Bronchial epithelial cell (primary cell): ENCODE measurements around the gene REST. TPM values are rescaled to one million over a fixed set of nuclear protein-coding genes. Genes with fewer than 3 reads are reported as not detected.

ENCODE experiments used
- DNase-seq: peaks from one replicate; pipeline ENCODE4 v3.0.0-alpha.2; 2010; ENCODE audit warnings: low read depth
- FAIRE-seq: peaks from 2 replicates; lab custom pipeline; 2011; peaks lifted over from hg19 to GRCh38; lab: Jason Lieb, UNC
- H3K27me3 ChIP-seq: 2 replicates; pipeline ENCODE4 v1.5.1; 2011; ENCODE audit warnings: low read length; ENCODE audit not compliant: control insufficient read depth, insufficient read depth
- H3K36me3 ChIP-seq: 2 replicates; pipeline ENCODE4 v1.5.1; 2011; ENCODE audit warnings: low read length; ENCODE audit not compliant: control insufficient read depth, insufficient read depth
- H3K4me3 ChIP-seq: 2 replicates; pipeline ENCODE4 v1.5.1; 2011; ENCODE audit warnings: mild to moderate bottlenecking, low read depth, low read length, control low read depth
- total RNA-seq: library from RNA; depleted of rRNA; stranded (reverse); fragments of >200 nt; gene quantifications from 2 replicates; pipeline ENCODE4 v1.2.1, GENCODE V29; 2014
- TF ChIP-seq, protein P1 (sequence below): IDR thresholded peaks from 2 replicates; pipeline ENCODE4 v1.5.1; 2011; ENCODE audit warnings: mild to moderate bottlenecking, moderate library complexity, low read length, control low read depth, inconsistent platforms; ENCODE audit not compliant: insufficient read depth, severe bottlenecking

Gene REST
- total RNA-seq, 1 donor from 2014 or later = 17.6 TPM

GRCh38 chr4:56940403-56940802 is 32.7 kb downstream of the REST start:
- DNase-seq (no peak), FAIRE-seq (no peak)
- H3K27me3 ChIP-seq = no peaks in the 10 kb centered on the region
- TF ChIP-seq, protein P1, sequence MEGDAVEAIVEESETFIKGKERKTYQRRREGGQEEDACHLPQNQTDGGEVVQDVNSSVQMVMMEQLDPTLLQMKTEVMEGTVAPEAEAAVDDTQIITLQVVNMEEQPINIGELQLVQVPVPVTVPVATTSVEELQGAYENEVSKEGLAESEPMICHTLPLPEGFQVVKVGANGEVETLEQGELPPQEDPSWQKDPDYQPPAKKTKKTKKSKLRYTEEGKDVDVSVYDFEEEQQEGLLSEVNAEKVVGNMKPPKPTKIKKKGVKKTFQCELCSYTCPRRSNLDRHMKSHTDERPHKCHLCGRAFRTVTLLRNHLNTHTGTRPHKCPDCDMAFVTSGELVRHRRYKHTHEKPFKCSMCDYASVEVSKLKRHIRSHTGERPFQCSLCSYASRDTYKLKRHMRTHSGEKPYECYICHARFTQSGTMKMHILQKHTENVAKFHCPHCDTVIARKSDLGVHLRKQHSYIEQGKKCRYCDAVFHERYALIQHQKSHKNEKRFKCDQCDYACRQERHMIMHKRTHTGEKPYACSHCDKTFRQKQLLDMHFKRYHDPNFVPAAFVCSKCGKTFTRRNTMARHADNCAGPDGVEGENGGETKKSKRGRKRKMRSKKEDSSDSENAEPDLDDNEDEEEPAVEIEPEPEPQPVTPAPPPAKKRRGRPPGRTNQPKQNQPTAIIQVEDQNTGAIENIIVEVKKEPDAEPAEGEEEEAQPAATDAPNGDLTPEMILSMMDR = no peak
- no peak overlapping the region for H3K4me3 ChIP-seq
- no peaks in the 10 kb centered on the region for H3K36me3 ChIP-seq

- DNase-seq = no peak
- FAIRE-seq = no peak
Observed at GRCh38 chr4:56940971-56941370, 33.3 kb downstream of the REST start.

GRCh38 chr4:56941403-56941802 is 33.7 kb downstream of the REST start:
- DNase-seq (no peak), FAIRE-seq (no peak)
- Histone ChIP-seq H3K4me3 (no peak overlapping the region), H3K27me3 (no peaks in the 10 kb centered on the region), H3K36me3 (no peaks in the 10 kb centered on the region)
- TF ChIP-seq, protein P1 = no peak

More at GRCh38 chr4:56940971-56941370, 33.3 kb downstream of the REST start:
- Histone ChIP-seq H3K4me3 (no peak overlapping the region), H3K27me3 (no peaks in the 10 kb centered on the region), H3K36me3 (no peaks in the 10 kb centered on the region)
- TF ChIP-seq, protein P1 = no peak

DNA sequence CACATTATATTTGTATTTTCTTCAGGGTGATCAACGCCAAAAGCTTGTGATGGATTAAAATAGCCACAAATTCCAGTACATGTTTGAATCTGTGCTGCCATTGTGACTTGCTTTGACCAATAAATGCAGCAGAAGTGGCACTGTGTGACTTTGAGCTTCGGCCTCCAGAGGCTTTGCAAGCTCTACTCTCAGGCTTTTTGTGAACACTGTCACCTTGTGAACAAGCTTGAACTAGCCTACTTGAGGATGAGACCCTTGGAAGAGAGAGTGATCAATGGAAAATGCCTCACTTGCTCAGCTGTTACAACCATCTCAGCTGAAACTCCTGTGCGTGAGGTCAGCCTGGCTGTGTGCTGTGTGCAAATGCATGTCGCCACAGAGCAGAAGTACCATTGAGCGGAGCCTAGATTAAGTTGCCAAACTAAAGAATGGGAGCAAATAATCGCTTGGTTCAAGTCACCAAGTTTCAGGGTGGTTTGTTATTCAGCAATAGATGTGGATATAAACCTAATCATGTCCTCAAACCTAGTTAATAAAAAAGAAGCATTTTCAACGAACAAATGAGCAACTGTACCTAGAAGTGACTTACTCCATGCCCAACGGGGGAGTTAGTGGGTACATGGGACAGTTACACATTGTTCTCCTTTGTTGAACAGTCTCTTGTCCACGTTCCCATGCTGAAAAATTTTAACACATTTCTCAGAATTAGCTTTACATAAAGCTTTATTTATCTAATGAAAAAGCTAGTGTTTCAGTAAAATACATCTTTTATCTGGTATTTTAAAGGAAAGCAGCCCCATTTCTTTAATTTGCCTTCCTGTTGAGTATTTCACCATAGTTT is 46.2 kb downstream of the REST start:
- FAIRE-seq = no peak

DNA sequence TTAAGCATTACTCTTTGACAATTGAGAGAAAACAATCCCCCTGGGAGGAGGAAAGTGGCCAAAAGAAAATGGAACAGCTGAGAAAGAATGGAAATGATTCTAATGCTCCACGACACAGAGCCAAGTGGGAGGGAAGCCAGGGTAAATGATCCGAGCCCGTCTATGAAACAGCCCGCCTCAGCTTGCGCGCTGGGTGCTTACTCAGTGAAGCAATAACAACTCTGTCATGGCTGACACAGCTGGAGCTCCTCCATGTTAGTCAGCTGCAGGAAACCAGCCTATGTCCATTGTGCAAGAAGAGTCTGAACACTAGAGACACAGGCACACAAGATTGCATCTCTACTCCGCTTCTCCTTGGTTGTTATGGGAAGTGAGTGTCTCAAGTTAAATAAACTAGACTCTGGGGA is 50.4 kb downstream of the REST start:
- no peak overlapping the region for H3K4me3 ChIP-seq
- TF ChIP-seq, protein P1 = no peak

More for the DNA sequence above, 46.2 kb downstream of the REST start:
- no peaks in the 10 kb centered on the region for H3K27me3 ChIP-seq
- H3K4me3 ChIP-seq = no peak overlapping the region
- no peak for DNase-seq
- H3K36me3 ChIP-seq = no peaks in the 10 kb centered on the region
- TF ChIP-seq, protein P1 = no peak

More for the DNA sequence above, 50.4 kb downstream of the REST start:
- FAIRE-seq (peak; percentile 28), DNase-seq (peak; percentile 96)
- no peaks in the 10 kb centered on the region for H3K27me3 ChIP-seq
- H3K36me3 ChIP-seq = no peaks in the 10 kb centered on the region
